ENCODE results near the gene ZDHHC15.
"Not testable (repeated sequence)": the region's sequence is repeated elsewhere in the genome, so short reads cannot be mapped to it uniquely, and the experiment has no call there.

DNA sequence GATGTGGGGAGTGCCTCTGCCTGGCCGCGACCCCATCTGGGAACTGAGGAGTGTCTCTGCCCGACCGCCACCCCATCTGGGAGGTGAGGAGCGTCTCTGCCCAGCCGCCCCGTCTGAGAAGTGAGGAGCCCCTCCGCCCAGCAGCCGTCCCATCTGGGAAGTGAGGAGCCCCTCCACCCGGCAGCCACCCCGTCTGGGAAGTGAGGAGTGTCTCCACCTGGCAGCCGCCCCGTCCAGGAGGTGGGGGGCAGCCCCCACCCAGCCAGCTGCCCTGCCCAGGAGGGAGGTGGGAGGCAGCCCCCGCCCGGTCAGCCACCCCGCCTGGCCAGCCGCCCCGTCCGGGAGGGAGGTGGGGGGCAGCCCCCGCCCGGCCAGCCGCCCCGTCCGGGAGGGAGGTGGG, 115.7 kb downstream of the ZDHHC15 start:
- TF ChIP-seq, protein P1, sequence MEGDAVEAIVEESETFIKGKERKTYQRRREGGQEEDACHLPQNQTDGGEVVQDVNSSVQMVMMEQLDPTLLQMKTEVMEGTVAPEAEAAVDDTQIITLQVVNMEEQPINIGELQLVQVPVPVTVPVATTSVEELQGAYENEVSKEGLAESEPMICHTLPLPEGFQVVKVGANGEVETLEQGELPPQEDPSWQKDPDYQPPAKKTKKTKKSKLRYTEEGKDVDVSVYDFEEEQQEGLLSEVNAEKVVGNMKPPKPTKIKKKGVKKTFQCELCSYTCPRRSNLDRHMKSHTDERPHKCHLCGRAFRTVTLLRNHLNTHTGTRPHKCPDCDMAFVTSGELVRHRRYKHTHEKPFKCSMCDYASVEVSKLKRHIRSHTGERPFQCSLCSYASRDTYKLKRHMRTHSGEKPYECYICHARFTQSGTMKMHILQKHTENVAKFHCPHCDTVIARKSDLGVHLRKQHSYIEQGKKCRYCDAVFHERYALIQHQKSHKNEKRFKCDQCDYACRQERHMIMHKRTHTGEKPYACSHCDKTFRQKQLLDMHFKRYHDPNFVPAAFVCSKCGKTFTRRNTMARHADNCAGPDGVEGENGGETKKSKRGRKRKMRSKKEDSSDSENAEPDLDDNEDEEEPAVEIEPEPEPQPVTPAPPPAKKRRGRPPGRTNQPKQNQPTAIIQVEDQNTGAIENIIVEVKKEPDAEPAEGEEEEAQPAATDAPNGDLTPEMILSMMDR (conservative IDR thresholded peaks at IDR 0.05 in 1 of 2, IDR thresholded peaks at IDR 0.05 in 1 of 2; ENCODE audit: extremely low read depth in 1 of 2, insufficient read depth in 1 of 2, low read depth in 1 of 2, low read length in 2 of 2): not testable (repeated sequence)
- TF ChIP-seq EZH2 (IDR thresholded peaks at IDR 0.05; ENCODE audit: borderline replicate concordance, low read length): not testable (repeated sequence)

All from mammary epithelial cell (primary cell).